ENCODE results near the gene TGFBR1.

- no peak for TF ChIP-seq CTCF (IDR thresholded peaks at IDR 0.05; ENCODE audit: low read depth, low read length, poor library complexity, severe bottlenecking)
- TF ChIP-seq EZH2phosphoT487 (IDR thresholded peaks at IDR 0.05; ENCODE audit: borderline replicate concordance, low read length), result no peak
These were observed 30.0 kb upstream of the TGFBR1 start for GRCh38 chr9:99074902-99075245.

Data from DOHH2 (cell line).